Type B pancreatic cell (in vitro differentiated cells): ENCODE measurements around the gene HIVEP3. TPM values are rescaled to one million over a fixed set of nuclear protein-coding genes. Genes with fewer than 3 reads are reported as not detected.

Experiments
- DNase-seq: peaks from one replicate; pipeline ENCODE4 v3.0.0; 2021; ENCODE audit warnings: mixed read lengths; ENCODE audit not compliant: unreplicated experiment; ENCODE audit errors: extremely low spot score
- H3K27ac Mint-ChIP-seq: 2 replicates; pipeline ENCODE4 v1.8.0; 2021; ENCODE audit warnings: mild to moderate bottlenecking, mixed read lengths
- H3K27me3 Mint-ChIP-seq: 2 replicates; pipeline ENCODE4 v1.8.0; 2021; ENCODE audit warnings: mixed read lengths
- H3K36me3 Mint-ChIP-seq: 2 replicates; pipeline ENCODE4 v1.8.0; 2021; ENCODE audit warnings: mixed read lengths
- H3K4me1 Mint-ChIP-seq: one replicate; pipeline ENCODE4 v1.8.0; 2021; ENCODE audit warnings: mixed read lengths; ENCODE audit not compliant: unreplicated experiment
- H3K4me3 Mint-ChIP-seq: 2 replicates; pipeline ENCODE4 v1.8.0; 2021; ENCODE audit warnings: mild to moderate bottlenecking, mixed read lengths
- H3K9me3 Mint-ChIP-seq: 2 replicates; pipeline ENCODE4 v1.8.0; 2021; ENCODE audit warnings: mixed read lengths
- CTCF ChIP-seq: fragments of 200-600 bp; sonication (generic); conservative IDR thresholded peaks from 2 replicates; pipeline ENCODE4 v1.5.0; 2021; ENCODE audit warnings: antibody characterized with exemption, mild to moderate bottlenecking
- total RNA-seq: library from RNA; stranded (reverse); gene quantifications from 2 replicates; pipeline ENCODE4 v1.2.1, GENCODE V29; 2021; ENCODE audit warnings: low replicate concordance

Gene HIVEP3
- total RNA-seq, 1 donor from 2014 or later: 9.2 TPM

DNA sequence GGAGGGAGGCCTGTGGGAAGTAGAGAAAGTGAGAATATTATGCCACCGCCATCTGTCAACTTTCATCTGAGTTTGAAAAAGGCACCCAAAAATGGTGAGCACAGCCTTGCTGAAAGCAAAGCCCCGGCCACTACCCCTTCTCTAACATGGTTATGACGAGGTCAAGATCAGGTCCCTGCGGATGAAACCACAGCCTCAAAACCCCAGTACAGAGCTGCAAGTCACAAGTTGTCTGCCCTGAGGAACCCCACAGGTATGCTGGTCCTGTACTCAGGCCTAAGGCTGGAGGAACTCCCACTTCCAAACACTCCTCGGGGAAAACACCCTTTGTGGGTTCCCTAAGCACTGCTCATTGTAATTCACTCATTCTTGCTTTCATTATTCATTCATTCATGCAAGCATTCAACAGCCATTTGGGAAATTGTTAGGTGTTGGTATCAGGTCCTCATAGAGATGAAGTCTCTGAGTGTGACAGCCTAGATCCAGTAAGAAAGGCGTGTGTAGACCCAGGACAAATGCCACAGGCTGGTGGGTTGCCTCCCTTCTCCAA, 217.7 kb downstream of the HIVEP3 start:
- Mint-ChIP-seq H3K4me3 (no peak overlapping the region), H3K27me3 (peaks cover 2% of the 10 kb centered on the region), H3K36me3 (no peaks in the 10 kb centered on the region), H3K9me3 (no peaks in the 10 kb centered on the region), H3K4me1 (peaks cover 4% of the 10 kb centered on the region), H3K27ac (no peak overlapping the region)
- DNase-seq: no peak
- TF ChIP-seq CTCF: no peak

DNA sequence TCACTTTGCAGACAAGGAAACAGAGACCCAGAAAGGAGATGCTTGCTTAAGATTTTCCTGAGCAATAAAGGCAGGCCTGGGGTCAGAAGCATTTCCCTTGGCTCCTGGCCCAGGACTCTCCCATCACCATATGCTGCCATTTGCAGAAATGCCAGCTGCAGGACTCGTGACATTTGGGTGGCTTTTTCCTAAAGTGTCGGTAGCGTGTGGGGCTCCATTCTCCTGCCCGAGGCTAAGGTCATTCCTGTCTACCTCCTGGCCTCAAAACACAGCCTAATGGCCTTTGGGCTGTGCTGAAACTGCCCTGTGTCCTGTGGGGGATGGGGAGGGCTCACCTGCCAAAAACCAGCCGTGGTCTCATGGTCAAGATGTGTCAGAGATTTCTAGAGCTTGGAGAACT, 218.1 kb downstream of the HIVEP3 start:
- no peak for DNase-seq
- no peak for TF ChIP-seq CTCF
- Mint-ChIP-seq H3K27me3 (peaks cover 2% of the 10 kb centered on the region), H3K27ac (no peak overlapping the region), H3K9me3 (no peaks in the 10 kb centered on the region), H3K4me1 (peaks cover 4% of the 10 kb centered on the region), H3K36me3 (no peaks in the 10 kb centered on the region), H3K4me3 (no peak overlapping the region)

- no peak for DNase-seq
- Mint-ChIP-seq H3K9me3 (no peaks in the 10 kb centered on the region), H3K4me1 (peaks cover 4% of the 10 kb centered on the region), H3K4me3 (no peak overlapping the region), H3K36me3 (no peaks in the 10 kb centered on the region), H3K27me3 (peaks cover 2% of the 10 kb centered on the region), H3K27ac (no peak overlapping the region)
- TF ChIP-seq CTCF: no peak
These were observed 218.9 kb downstream of the HIVEP3 start for GRCh38 chr1:41699861-41700248.

GRCh38 chr1:41698916-41699860, 219.5 kb downstream of the HIVEP3 start:
- Mint-ChIP-seq H3K4me3 (no peak overlapping the region), H3K36me3 (no peaks in the 10 kb centered on the region), H3K4me1 (peaks cover 4% of the 10 kb centered on the region), H3K27me3 (peaks cover 2% of the 10 kb centered on the region), H3K9me3 (no peaks in the 10 kb centered on the region), H3K27ac (no peak overlapping the region)
- no peak for TF ChIP-seq CTCF
- no peak for DNase-seq

GRCh38 chr1:41696381-41696780, 222.3 kb downstream of the HIVEP3 start:
- Mint-ChIP-seq H3K27ac (no peak overlapping the region), H3K4me1 (peaks cover 4% of the 10 kb centered on the region), H3K27me3 (peaks cover 2% of the 10 kb centered on the region), H3K36me3 (no peaks in the 10 kb centered on the region), H3K9me3 (no peaks in the 10 kb centered on the region), H3K4me3 (no peak overlapping the region)
- no peak for DNase-seq
- no peak for TF ChIP-seq CTCF
